K562 (cell line): ENCODE measurements around the gene CTNNA3. TPM values are rescaled to one million over a fixed set of nuclear protein-coding genes. Genes with fewer than 3 reads are reported as not detected.

Source experiments
- ATAC-seq: fragments of 200-7000 bp; cut with Tn5 transposase; 3 replicates; pipeline ENCODE4 v1.9.1; 2020; ENCODE audit warnings: moderate library complexity
- BruUV-seq: library from RNA; stranded (reverse); fragments of 400-500 nt; replicated peaks from 2 replicates; lab custom pipeline; 2021; lab: Mats Ljungman, UMichigan
- CTCF ChIA-PET: fragments of 300-600 bp; formaldehyde crosslinking; extraction: SDS; loops from one replicate; lab custom pipeline; 2021; ENCODE audit warnings: low intra/inter-chr PET ratio; lab: Yijun Ruan, JAX
- POLR2A ChIA-PET: fragments of 300-600, 350-650 bp; sonication (Branson Sonifier 250); formaldehyde crosslinking; extraction: SDS; loops from one replicate; lab custom pipeline; 2021; ENCODE audit warnings: antibody characterized with exemption, inconsistent platforms; lab: Yijun Ruan, JAX
- DNase-seq, 4 experiments: peaks; one replicate each; pipeline versions ENCODE4 v3.0.0 to v3.0.0-alpha.2; 2011 to 2018; ENCODE audit warnings: low spot score in 3 of 4, mixed read lengths in 3 of 4; ENCODE audit errors: extremely low read depth in 1 of 4
- FAIRE-seq: peaks from 2 replicates; lab custom pipeline; 2011; peaks lifted over from hg19 to GRCh38; lab: Jason Lieb, UNC
- H2AFZ ChIP-seq: 2 replicates; pipeline ENCODE4 v1.6.0; 2011; ENCODE audit warnings: low read depth, low read length, control low read depth, inconsistent platforms
- H3K27ac ChIP-seq: fragments of 200-600 bp; 3 replicates; pipeline ENCODE4 v1.8.0; 2011; ENCODE audit warnings: low read depth, mild to moderate bottlenecking, control low read depth, inconsistent platforms, low read length, moderate library complexity, mixed read lengths; ENCODE audit errors: extremely low read depth
- H3K27me3 ChIP-seq, 2 experiments: fragments of 300-600 bp in 1 of 2; 2 replicates in 1 of 2; 3 replicates in 1 of 2; pipeline versions ENCODE4 v1.6.0 to v1.8.0; 2011; ENCODE audit warnings: inconsistent platforms in 2 of 2, low read length in 2 of 2, mild to moderate bottlenecking in 1 of 2, mixed read lengths in 1 of 2, moderate library complexity in 1 of 2; ENCODE audit not compliant: control insufficient read depth in 2 of 2, insufficient read depth in 2 of 2
- H3K36me3 ChIP-seq: fragments of 300-600 bp; 3 replicates; pipeline ENCODE4 v1.8.0; 2011; ENCODE audit warnings: mild to moderate bottlenecking, low read length, inconsistent platforms; ENCODE audit not compliant: control insufficient read depth, insufficient read depth
- H3K4me1 ChIP-seq, 2 experiments: fragments of 200-600 bp in 1 of 2; replicated peaks in 1 of 2; 2 replicates in 1 of 2; 3 replicates in 1 of 2; pipeline versions ENCODE4 v1.5.1 to v1.8.0; 2011; ENCODE audit warnings: inconsistent platforms in 2 of 2, low read length in 2 of 2, mild to moderate bottlenecking in 1 of 2, mixed read lengths in 1 of 2, moderate library complexity in 1 of 2; ENCODE audit not compliant: control insufficient read depth in 2 of 2, insufficient read depth in 2 of 2
- H3K4me2 ChIP-seq: 2 replicates; pipeline ENCODE4 v1.6.1; 2011; ENCODE audit warnings: low read length, control low read depth, inconsistent platforms, mixed read lengths; ENCODE audit not compliant: insufficient read depth
- H3K4me3 ChIP-seq: fragments of 200-600 bp; sonication (generic), shearing (Covaris generic); 2 replicates; pipeline ENCODE4 v1.5.1; 2016; ENCODE audit warnings: control low read depth, inconsistent platforms
- H3K79me2 ChIP-seq: fragments of 200-600 bp; 3 replicates; pipeline ENCODE4 v1.8.0; 2011; ENCODE audit warnings: low read length, inconsistent platforms; ENCODE audit not compliant: control insufficient read depth, insufficient read depth
- H3K9ac ChIP-seq, 2 experiments: 2 replicates each; pipeline versions ENCODE4 v1.6.0 to v1.6.1; 2011; ENCODE audit warnings: low read depth in 2 of 2, low read length in 2 of 2, control low read depth in 1 of 2, inconsistent platforms in 1 of 2, mild to moderate bottlenecking in 1 of 2, mixed read lengths in 1 of 2; ENCODE audit not compliant: insufficient read depth in 1 of 2
- H3K9me1 ChIP-seq: one replicate; pipeline ENCODE4 v1.6.0; 2011; ENCODE audit warnings: inconsistent platforms, mild to moderate bottlenecking, low read length, moderate library complexity; ENCODE audit not compliant: control insufficient read depth, insufficient read depth
- H3K9me3 ChIP-seq: replicated peaks from 2 replicates; pipeline ENCODE4 v1.5.1; 2011; ENCODE audit warnings: low read depth, low read length, inconsistent platforms; ENCODE audit not compliant: control insufficient read depth, insufficient read depth
- H4K20me1 ChIP-seq: replicated peaks from 2 replicates; pipeline ENCODE4 v1.6.1; 2011; ENCODE audit warnings: low read length, inconsistent platforms, mixed read lengths; ENCODE audit not compliant: control insufficient read depth, insufficient read depth
- AFF1 ChIP-seq, 2 experiments: fragments of 450-650 bp; IDR thresholded peaks; 2 replicates each; pipeline ENCODE4 v1.6.1; 2018; ENCODE audit warnings: mild to moderate bottlenecking in 2 of 2, low read depth in 1 of 2; ENCODE audit not compliant: partially characterized antibody in 2 of 2
- ATF1 ChIP-seq, 2 experiments: fragments of 450-650 bp in 1 of 2; IDR thresholded peaks; 2 replicates each; pipeline ENCODE4 v1.6.1; 2016; ENCODE audit warnings: missing compliant biosample characterization in 1 of 2, missing genetic modification characterization in 1 of 2
- ATF3 ChIP-seq, 2 experiments: fragments of 450-650 bp in 1 of 2; sonication (generic) in 1 of 2; formaldehyde crosslinking in 1 of 2; IDR thresholded peaks in 1 of 2; conservative IDR thresholded peaks in 1 of 2; 2 replicates each; pipeline versions ENCODE4 v1.6.1 to v1.8.1; 2016 to 2023; ENCODE audit warnings: mild to moderate bottlenecking in 2 of 2, moderate library complexity in 2 of 2, inconsistent platforms in 1 of 2, missing genetic modification reagents in 1 of 2
- CCAR2 ChIP-seq: fragments of 200-400 bp; formaldehyde crosslinking; IDR thresholded peaks from 2 replicates; pipeline ENCODE4 v1.6.1; 2017; ENCODE audit warnings: mild to moderate bottlenecking, low read depth, low read length
- ELF1 ChIP-seq: fragments of 200-800 bp; sonication (Bioruptor generic); IDR thresholded peaks from 2 replicates; pipeline ENCODE4 v1.6.1; 2016; ENCODE audit warnings: missing genetic modification characterization, missing compliant biosample characterization
- FOXO4 ChIP-seq: fragments of 450-650 bp; formaldehyde crosslinking; IDR thresholded peaks from 2 replicates; pipeline ENCODE4 v1.4.0; 2020; ENCODE audit warnings: mild to moderate bottlenecking, moderate library complexity
- ID3 ChIP-seq, 2 experiments: fragments of 250-450 bp in 1 of 2; fragments of 450-650 bp in 1 of 2; sonication (Bioruptor Pico) in 1 of 2; IDR thresholded peaks; 2 replicates each; pipeline versions ENCODE4 v1.6.1 to v1.8.0; 2016 to 2021; ENCODE audit warnings: mild to moderate bottlenecking in 2 of 2, moderate library complexity in 2 of 2, missing compliant biosample characterization in 1 of 2, missing genetic modification characterization in 1 of 2
- IFI16 ChIP-seq: fragments of 250-450 bp; sonication (Bioruptor Pico); IDR thresholded peaks from 2 replicates; pipeline ENCODE4 v2.1.2; 2022; ENCODE audit warnings: mild to moderate bottlenecking, inconsistent platforms
- LCOR ChIP-seq: sonication (generic); formaldehyde crosslinking; IDR thresholded peaks from 2 replicates; pipeline ENCODE4 v1.8.0; 2022; ENCODE audit warnings: mild to moderate bottlenecking, missing genetic modification reagents
- NR3C1 ChIP-seq: sonication (generic); formaldehyde crosslinking; IDR thresholded peaks from 2 replicates; pipeline ENCODE4 v1.8.1; 2022; ENCODE audit warnings: missing genetic modification reagents
- PHF8 ChIP-seq: fragments of 200-600 bp; sonication (generic); IDR thresholded peaks from 2 replicates; pipeline ENCODE4 v1.6.1; 2012; ENCODE audit warnings: mixed run types, mild to moderate bottlenecking, inconsistent platforms, low read length, moderate library complexity, borderline replicate concordance
- SP2 ChIP-seq: IDR thresholded peaks from 2 replicates; pipeline ENCODE4 v1.6.1; 2011; ENCODE audit warnings: mild to moderate bottlenecking, low read depth, low read length, moderate library complexity; ENCODE audit not compliant: poor library complexity, severe bottlenecking; ENCODE audit errors: extremely low read depth
- ZNF217 ChIP-seq: sonication (generic); formaldehyde crosslinking; IDR thresholded peaks from 2 replicates; pipeline ENCODE4 v1.8.0; 2022; ENCODE audit warnings: mild to moderate bottlenecking, missing genetic modification reagents
- ZNF282 ChIP-seq: sonication (generic); formaldehyde crosslinking; IDR thresholded peaks from 2 replicates; pipeline ENCODE4 v1.8.1; 2023; ENCODE audit warnings: missing genetic modification reagents
- WGBS: fragments of 100-300 bp; shearing (Covaris generic); methylation state at CpG from one replicate; pipeline ENCODE4 v1.1.6; 2016; ENCODE audit warnings: low coverage, mixed read lengths; ENCODE audit not compliant: insufficient coverage; ENCODE audit errors: missing lambda C conversion rate; 5-methylcytosine and 5-hydroxymethylcytosine counted together
- in situ Hi-C: fragments of 300-500 bp; cut with MboI; formaldehyde crosslinking; loops from 4 replicates; pipeline ENCODE4 v1.15.0; 2018; ENCODE audit warnings: inconsistent platforms, mixed read lengths
- intact Hi-C: fragments of 100-400 bp; cut with micrococcal nuclease; formaldehyde crosslinking; loops from 2 replicates; pipeline ENCODE4 v1.14.2; 2022
- polyA plus RNA-seq, 8 experiments: library from polyadenylated mRNA; depleted of rRNA in 4 of 8; stranded (reverse) in 5 of 8; unstranded in 3 of 8; fragments of >200 nt; fragmentation: Nextera tagmentation in 2 of 8; fragmentation: Illumina TruSeq in 1 of 8; extraction: Ambion mirVana in 2 of 8; extraction: Trizol in 1 of 8; gene quantifications; 2 replicates each; pipeline versions ENCODE4 v1.2.1 to v1.2.3, GENCODE V29; 2011 to 2014; ENCODE audit warnings: inconsistent platforms in 1 of 8, missing spikeins in 1 of 8
- total RNA-seq, 7 experiments: library from RNA; depleted of rRNA in 6 of 7; stranded (reverse); fragments of >200 nt in 6 of 7; fragmentation: Illumina TruSeq in 2 of 7; extraction: Trizol in 2 of 7; gene quantifications; 2 replicates each; pipeline versions ENCODE4 v1.2.1 to v1.2.3, GENCODE V29; 2011 to 2021; ENCODE audit warnings: low replicate concordance in 1 of 7

CTNNA3 gene
- total and polyA plus RNA-seq, 9 of the 15 experiments (the other 6 are each of a cell fraction or from before 2014, with no cell fraction given), result 0.04 TPM; not detected in 8

GRCh38 chr10:67036808-67037207 lies 659.2 kb downstream of the CTNNA3 start:
- POLR2A ChIA-PET, result no interaction called here
- no peaks in the 10 kb centered on the region for H4K20me1 ChIP-seq
- H3K36me3 ChIP-seq, result no peaks in the 10 kb centered on the region
- H3K4me3 ChIP-seq, result no peak overlapping the region
- H3K9ac ChIP-seq, result no peak overlapping the region
- H3K9me1 ChIP-seq, result no peaks in the 10 kb centered on the region
- FAIRE-seq (no peak), DNase-seq (no peak), ATAC-seq (no peak)
- in situ Hi-C loops, result no loop called here
- TF ChIP-seq ZNF282 (CRISPR knock-in tag), result no peak
- no peak for TF ChIP-seq CCAR2
- no peak for TF ChIP-seq IFI16 (CRISPR knock-in tag)
- no peak for TF ChIP-seq SP2
- no peak for TF ChIP-seq AFF1 (IDR thresholded peaks at IDR 0.05; ENCODE audit: low read depth in 1 of 2, partially characterized antibody in 2 of 2)
- TF ChIP-seq ZNF217 (CRISPR knock-in tag), result no peak
- TF ChIP-seq ELF1 (tag), result no peak
- TF ChIP-seq LCOR (CRISPR knock-in tag), result no peak
- no peak for TF ChIP-seq ATF3 (IDR thresholded peaks at IDR 0.05)
- TF ChIP-seq ATF3 (CRISPR knock-in tag; conservative IDR thresholded peaks at IDR 0.05), result no peak
- no peak for TF ChIP-seq PHF8
- TF ChIP-seq NR3C1, result no peak
- no peak for TF ChIP-seq ID3 (CRISPR knock-in tag; IDR thresholded peaks at IDR 0.05)
- no peak for TF ChIP-seq ID3 (tag; IDR thresholded peaks at IDR 0.05)
- no peak for TF ChIP-seq ATF1 (CRISPR knock-in tag; IDR thresholded peaks at IDR 0.05)
- no peak for TF ChIP-seq ATF1 (tag; IDR thresholded peaks at IDR 0.05)
- TF ChIP-seq FOXO4 (CRISPR knock-in tag), result no peak
- CTCF ChIA-PET, result no interaction called here
- no peaks in the 10 kb centered on the region for H3K4me1 ChIP-seq
- 2% methylated on average over 2 of the region's 2 CpGs for WGBS
- H3K27ac ChIP-seq, result no peak overlapping the region
- intact Hi-C loops, result no loop called here
- H3K27me3 ChIP-seq, result no peaks in the 10 kb centered on the region
- H3K79me2 ChIP-seq, result no peaks in the 10 kb centered on the region
- BruUV-seq, result no TSS peak
- no peak overlapping the region for H3K4me2 ChIP-seq
- H3K9me3 ChIP-seq, result no peaks in the 10 kb centered on the region; the same call in 1 of the 2 replicates
- no peak overlapping the region for H2AFZ ChIP-seq
